NCI-H446 (cell line): ENCODE results near the gene SORBS2.
"Not testable (repeated sequence)": the region's sequence is repeated elsewhere in the genome, so short reads cannot be mapped to it uniquely, and the experiment has no call there.

ENCODE experiments used
- DNase-seq, 2 experiments: peaks; one replicate each; lab custom pipeline; 2025; lab: John Stamatoyannopoulos, UW

The SORBS2 gene

GRCh38 chr4:185737489-185738037, 74.4 kb downstream of the SORBS2 start:
- DNase-seq, result no peak

DNA sequence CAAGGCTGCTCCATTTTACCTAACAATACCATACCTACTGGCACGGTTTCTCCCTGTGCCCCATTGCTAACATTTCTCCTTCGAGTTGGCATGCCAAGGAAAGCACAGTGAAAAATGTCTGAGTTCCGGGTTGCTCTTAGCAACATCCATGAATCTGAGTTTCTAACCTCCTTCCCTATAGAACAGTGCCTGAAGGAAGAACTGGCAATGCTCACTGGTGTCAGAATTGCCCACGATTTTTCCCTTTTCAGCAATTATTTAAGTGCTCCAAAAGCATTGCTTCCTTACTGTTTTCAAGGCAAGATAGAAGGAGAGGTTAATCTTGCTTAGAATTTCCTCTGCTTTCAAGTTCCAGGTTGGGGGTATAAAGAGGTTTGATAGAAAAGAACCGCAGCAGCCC, 75.1 kb downstream of the SORBS2 start:
- no peak for DNase-seq

DNA sequence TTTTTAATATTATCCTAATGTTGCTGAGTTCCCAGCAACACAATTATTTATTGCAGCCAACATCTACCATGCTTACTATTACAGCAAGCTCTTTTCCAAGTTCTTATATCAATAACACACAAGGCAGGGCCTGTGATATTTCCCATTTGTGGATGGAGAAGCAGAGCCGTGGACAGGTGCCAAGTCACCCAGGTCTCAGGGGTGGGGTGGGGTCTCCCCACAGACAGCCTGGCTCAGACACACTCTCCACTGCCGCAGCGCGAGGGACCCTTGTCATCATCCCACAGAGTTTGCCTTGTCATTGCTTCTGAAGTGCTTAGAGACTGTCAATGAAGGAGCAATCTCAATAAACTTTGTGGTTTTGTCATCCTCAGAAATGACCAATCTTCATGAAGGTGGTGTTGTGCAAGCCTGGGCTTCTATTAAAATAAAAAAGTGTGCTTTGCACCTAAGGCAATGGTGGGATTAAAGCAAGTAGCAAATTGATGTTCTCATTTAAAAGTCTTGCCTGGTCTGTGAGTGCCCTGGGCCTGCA, 76.1 kb downstream of the SORBS2 start:
- no peak for DNase-seq

- DNase-seq, result no peak
These were observed 77.1 kb downstream of the SORBS2 start for GRCh38 chr4:185734930-185735329.

DNA sequence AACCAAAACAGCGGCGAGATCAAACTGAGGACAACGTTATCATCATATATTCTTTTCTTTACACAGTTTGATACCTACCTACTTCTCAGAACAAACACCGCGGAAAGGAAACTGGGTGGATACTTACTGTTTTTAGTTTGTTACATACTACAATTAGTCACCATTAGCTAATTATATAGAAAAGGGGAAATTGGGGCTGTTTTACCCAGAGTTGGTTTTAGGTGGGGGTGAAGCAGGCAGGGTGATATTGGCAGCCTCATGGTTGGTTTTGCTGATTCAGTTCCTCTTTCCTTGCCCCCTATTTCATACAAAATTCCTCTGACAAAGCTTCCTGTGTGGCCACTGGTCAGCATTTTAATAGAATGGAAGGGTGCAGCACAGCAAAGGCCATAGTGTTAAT, 77.8 kb downstream of the SORBS2 start:
- DNase-seq, result no peak

- no peak for DNase-seq
These were observed 81.0 kb downstream of the SORBS2 start for GRCh38 chr4:185730849-185731608.

GRCh38 chr4:185730387-185730786, 81.6 kb downstream of the SORBS2 start:
- DNase-seq, result peak in 1 of 2 experiments; percentile 4

GRCh38 chr4:185729391-185729804, 82.6 kb downstream of the SORBS2 start:
- DNase-seq, result no peak

DNA sequence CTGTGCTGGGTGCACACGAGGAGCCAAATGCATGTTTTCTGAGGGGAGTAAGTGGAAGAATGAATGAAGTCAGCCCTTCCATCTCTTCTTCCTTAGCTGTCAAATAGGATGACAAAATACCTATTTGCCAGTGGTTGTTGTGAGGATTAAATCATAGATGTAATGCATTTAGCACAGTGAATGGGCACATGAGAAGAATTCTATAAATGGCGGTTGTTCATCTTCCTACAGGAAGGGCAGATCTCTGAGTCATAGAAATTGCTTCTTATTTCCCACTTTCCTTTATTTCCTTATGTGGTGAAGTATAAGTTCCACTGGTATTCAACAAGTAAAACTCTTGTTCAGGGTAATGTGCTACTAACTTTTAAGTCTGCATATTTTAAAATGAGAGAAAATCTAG, 83.1 kb downstream of the SORBS2 start:
- DNase-seq, result no peak

GRCh38 chr4:185726931-185727330, 85.1 kb downstream of the SORBS2 start:
- DNase-seq, result no peak

- DNase-seq, result no peak
These were observed 88.2 kb downstream of the SORBS2 start for GRCh38 chr4:185723631-185724260.

GRCh38 chr4:185722029-185722316, 90.0 kb downstream of the SORBS2 start:
- DNase-seq, result no peak

- DNase-seq, result no peak
These were observed 90.6 kb downstream of the SORBS2 start for GRCh38 chr4:185721190-185722028.

DNA sequence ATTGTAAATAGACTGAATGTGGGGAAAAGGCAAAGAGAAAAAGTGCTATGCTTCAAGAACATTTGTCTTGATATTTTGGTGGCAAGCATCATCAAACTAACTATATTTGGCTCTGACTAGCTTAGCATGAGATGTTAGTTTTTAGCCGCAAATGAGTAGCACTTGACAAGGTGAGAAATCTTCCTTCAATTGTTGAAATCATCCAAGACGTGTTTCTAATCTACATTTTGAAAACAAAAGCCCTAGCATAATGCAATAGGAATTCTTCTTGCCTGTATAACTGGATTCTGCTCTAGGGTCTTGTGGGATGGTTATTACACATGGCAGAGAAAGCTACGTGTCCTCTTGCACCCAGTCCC, 92.5 kb downstream of the SORBS2 start:
- no peak for DNase-seq

GRCh38 chr4:185718578-185719499, 93.2 kb downstream of the SORBS2 start:
- no peak for DNase-seq

DNA sequence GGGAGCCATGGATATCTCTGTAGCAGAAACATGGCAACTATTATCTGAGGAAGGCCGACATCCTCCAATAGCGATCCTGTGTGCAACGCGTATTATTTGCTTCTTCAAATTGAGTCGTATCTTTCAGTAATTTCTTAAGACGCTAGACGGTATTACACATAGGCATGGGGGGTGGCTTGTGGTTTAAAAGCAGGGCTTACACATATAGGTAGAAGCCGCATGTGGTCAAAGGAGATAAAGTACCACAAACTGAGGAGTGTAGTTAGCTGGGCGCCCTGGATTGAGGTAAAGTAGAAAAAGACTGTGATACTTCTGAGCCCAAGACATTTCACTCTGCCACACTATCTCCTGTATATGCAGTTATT, 94.6 kb downstream of the SORBS2 start:
- no peak for DNase-seq

- no peak for DNase-seq
These were observed 95.2 kb downstream of the SORBS2 start for GRCh38 chr4:185716577-185717376.

GRCh38 chr4:185716141-185716551, 95.8 kb downstream of the SORBS2 start:
- no peak for DNase-seq

DNA sequence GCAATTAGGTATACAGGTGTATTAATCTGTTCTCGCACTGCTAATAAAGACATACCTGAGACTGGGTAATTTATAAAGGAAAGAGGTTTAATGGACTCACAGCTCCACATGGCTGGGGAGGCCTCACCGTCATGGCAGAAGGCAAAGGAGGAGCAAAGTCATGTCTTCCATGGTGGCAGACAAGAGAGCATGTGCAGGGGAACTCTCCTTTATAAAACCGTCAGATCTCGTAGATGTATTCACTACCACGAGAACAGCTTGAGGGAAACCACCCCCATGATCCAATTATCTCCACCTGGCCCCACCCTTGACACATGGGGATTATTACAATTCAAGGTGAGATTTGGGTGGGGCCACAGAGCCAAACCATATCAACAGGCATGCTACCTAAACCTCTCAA, 97.5 kb downstream of the SORBS2 start:
- DNase-seq, result not testable (repeated sequence)

DNA sequence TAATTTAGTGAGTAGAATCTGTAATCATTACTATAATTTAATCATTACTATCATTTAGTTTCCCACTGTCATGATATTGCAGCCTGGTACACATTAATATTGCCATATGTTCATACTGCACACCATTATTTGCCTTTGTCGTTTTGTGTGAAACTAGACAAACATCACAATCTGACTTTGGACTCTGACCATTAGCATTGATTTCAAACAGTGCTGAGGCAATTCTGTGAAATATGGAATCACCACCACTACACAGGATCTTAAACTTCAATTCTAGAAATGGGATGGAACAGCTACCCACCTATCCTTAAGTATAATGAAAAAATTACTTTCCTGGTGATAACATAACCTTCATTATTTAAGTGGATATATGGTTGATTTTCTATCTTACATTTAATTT, 98.3 kb downstream of the SORBS2 start:
- DNase-seq, result no peak

- no peak for DNase-seq
These were observed 98.7 kb downstream of the SORBS2 start for GRCh38 chr4:185713272-185713671.
